ENCODE data around the gene DIAPH3. TPM values are rescaled to one million over a fixed set of nuclear protein-coding genes. Genes with fewer than 3 reads are reported as not detected.
A peak's percentile ranks its signal among the peaks of the same experiment; 100 is the strongest.

Gene DIAPH3
- total and polyA plus RNA-seq, 8 donors = 3.3 to 19.1 (median 10.6) TPM

DNA sequence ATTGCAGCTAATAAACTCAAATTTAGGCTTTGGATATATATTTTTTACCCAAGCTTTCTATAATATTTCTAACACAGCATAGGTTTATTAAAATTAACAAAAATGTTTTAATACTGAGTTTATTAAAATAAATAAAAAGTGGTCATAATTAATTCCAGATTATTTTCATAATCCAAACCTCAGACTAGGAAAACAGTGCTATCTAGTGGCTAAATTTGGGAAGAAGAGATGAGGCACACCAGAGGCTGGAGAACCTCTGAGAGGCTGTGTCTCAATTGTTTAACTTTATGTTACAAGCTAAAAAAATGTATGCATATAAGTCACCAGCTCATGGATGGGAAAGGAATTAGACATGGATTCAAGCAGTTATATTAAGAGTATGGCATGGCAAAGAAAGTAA, 392.5 kb downstream of the DIAPH3 start:
- H3K9me3 ChIP-seq = no peaks in the 10 kb centered on the region
- DNase-seq = peak in 1 of 4 donors; percentile 8
- no peaks in the 10 kb centered on the region for H3K36me3 ChIP-seq
- intact Hi-C loops (cut with DNase I) = no loop called here
- no peak overlapping the region for H3K27ac ChIP-seq
- no peaks in the 10 kb centered on the region for H3K27me3 ChIP-seq
- TF ChIP-seq, protein P1, sequence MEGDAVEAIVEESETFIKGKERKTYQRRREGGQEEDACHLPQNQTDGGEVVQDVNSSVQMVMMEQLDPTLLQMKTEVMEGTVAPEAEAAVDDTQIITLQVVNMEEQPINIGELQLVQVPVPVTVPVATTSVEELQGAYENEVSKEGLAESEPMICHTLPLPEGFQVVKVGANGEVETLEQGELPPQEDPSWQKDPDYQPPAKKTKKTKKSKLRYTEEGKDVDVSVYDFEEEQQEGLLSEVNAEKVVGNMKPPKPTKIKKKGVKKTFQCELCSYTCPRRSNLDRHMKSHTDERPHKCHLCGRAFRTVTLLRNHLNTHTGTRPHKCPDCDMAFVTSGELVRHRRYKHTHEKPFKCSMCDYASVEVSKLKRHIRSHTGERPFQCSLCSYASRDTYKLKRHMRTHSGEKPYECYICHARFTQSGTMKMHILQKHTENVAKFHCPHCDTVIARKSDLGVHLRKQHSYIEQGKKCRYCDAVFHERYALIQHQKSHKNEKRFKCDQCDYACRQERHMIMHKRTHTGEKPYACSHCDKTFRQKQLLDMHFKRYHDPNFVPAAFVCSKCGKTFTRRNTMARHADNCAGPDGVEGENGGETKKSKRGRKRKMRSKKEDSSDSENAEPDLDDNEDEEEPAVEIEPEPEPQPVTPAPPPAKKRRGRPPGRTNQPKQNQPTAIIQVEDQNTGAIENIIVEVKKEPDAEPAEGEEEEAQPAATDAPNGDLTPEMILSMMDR (IDR thresholded peaks at IDR 0.05) = peak; percentile 32 to 38
- no peak overlapping the region for H3K4me3 ChIP-seq
- H3K4me1 ChIP-seq = peaks cover 0 to 3% of the 10 kb centered on the region in 2 donors
- peak; percentile 49 for ATAC-seq

- H3K27ac ChIP-seq = no peak overlapping the region
- ATAC-seq (no peak), DNase-seq (no peak)
- no peaks in the 10 kb centered on the region for H3K36me3 ChIP-seq
- intact Hi-C loops (cut with DNase I) = no loop called here
- H3K27me3 ChIP-seq = no peaks in the 10 kb centered on the region
- no peaks in the 10 kb centered on the region for H3K9me3 ChIP-seq
- TF ChIP-seq, protein P1 (IDR thresholded peaks at IDR 0.05) = no peak
- H3K4me3 ChIP-seq = no peak overlapping the region
- peaks cover 0 to 3% of the 10 kb centered on the region in 2 donors for H3K4me1 ChIP-seq
These were observed 393.3 kb downstream of the DIAPH3 start for GRCh38 chr13:59770451-59770850.

DNA sequence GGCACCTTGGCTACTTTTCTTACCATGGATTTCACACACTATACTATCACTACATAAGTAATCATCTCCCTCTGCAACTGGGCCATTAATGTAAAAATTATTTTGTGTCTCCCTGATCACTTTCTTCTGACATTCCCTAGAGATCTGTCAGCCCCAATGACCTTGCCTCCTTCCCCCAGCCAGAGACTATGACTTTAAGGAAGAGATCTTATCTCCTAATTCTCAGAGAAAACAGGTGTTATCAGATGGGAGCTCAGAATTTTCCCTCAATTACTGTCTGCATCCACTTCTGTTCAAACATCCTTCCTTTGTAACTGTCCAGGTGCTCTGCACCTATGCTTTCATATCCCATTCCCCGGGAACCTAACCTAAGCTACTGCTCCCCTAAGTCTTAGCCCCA, 397.5 kb downstream of the DIAPH3 start:
- Histone ChIP-seq H3K4me3 (no peak overlapping the region), H3K27ac (no peak overlapping the region), H3K27me3 (no peaks in the 10 kb centered on the region), H3K36me3 (no peaks in the 10 kb centered on the region), H3K9me3 (no peaks in the 10 kb centered on the region), H3K4me1 (peaks cover 0 to 3% of the 10 kb centered on the region in 2 donors)
- no peak for DNase-seq
- TF ChIP-seq, protein P1 (IDR thresholded peaks at IDR 0.05) = no peak
- intact Hi-C loops (cut with DNase I) = no loop called here
- no peak for ATAC-seq

DNA sequence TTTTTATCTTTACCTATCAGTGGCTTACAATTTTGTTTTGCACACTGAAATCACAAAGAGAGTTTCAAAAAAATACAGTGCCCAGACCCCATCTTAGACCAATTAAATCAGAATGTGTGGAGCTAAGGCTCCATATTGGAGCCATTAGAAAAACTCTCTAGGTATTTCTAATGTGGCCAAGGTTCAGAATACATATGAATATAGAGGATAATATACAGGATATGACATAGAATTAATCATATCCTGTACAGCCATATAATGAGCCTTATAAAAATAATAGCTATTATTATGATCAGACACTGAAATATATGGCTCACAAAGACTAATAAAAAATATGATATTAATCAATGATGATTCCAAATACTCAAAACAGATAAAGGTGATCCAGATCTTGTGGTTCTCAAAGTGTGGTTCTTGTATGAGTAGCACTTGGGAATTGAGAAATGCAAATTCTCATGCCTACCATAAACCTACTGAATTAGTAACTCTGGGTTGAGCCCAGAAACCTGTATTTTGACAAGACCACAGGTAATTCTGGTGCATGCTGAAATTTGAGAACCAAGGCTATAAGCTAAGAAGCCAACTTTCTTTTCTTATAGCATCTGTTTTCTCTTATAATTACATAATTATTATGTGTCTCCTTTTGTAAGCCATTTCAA, 408.0 kb downstream of the DIAPH3 start:
- H3K36me3 ChIP-seq = no peaks in the 10 kb centered on the region
- no peak for ATAC-seq
- TF ChIP-seq, protein P1 (IDR thresholded peaks at IDR 0.05) = no peak
- H3K4me3 ChIP-seq = no peak overlapping the region
- H3K4me1 ChIP-seq = no peaks in the 10 kb centered on the region
- no peaks in the 10 kb centered on the region for H3K27me3 ChIP-seq
- no peak overlapping the region for H3K27ac ChIP-seq
- H3K9me3 ChIP-seq = no peaks in the 10 kb centered on the region
- DNase-seq = no peak
- intact Hi-C loops (cut with DNase I) = no loop called here

GRCh38 chr13:59754411-59754810, 409.3 kb downstream of the DIAPH3 start:
- intact Hi-C loops (cut with DNase I) = no loop called here

More at GRCh38 chr13:59754411-59754810, 409.3 kb downstream of the DIAPH3 start:
- no peaks in the 10 kb centered on the region for H3K36me3 ChIP-seq
- no peaks in the 10 kb centered on the region for H3K4me1 ChIP-seq
- DNase-seq = no peak
- no peak overlapping the region for H3K27ac ChIP-seq
- ATAC-seq = no peak
- no peaks in the 10 kb centered on the region for H3K9me3 ChIP-seq
- H3K4me3 ChIP-seq = no peak overlapping the region
- TF ChIP-seq, protein P1 (IDR thresholded peaks at IDR 0.05) = no peak
- H3K27me3 ChIP-seq = no peaks in the 10 kb centered on the region

Data from left lung (tissue), 10 donors.